CD14-positive monocyte (primary cell): ENCODE measurements around the gene NUP58. TPM values are rescaled to one million over a fixed set of nuclear protein-coding genes. Genes with fewer than 3 reads are reported as not detected.

ENCODE experiments used
- DNase-seq, 3 donors: peaks; one replicate each; pipeline ENCODE4 v3.0.0-alpha.2; 2011 to 2022
- H2AFZ ChIP-seq: 2 replicates; pipeline ENCODE4 v1.6.0; 2012; ENCODE audit warnings: mild to moderate bottlenecking, low read depth, low read length, inconsistent platforms; ENCODE audit not compliant: insufficient read depth, poor library complexity, severe bottlenecking
- H3K27ac ChIP-seq, 2 donors: 1 replicate in 1 of 2; 2 replicates in 1 of 2; pipeline ENCODE4 v1.5.1; 2012 to 2013; ENCODE audit warnings: low read length in 2 of 2, control low read depth in 1 of 2, inconsistent platforms in 1 of 2, low read depth in 1 of 2, mild to moderate bottlenecking in 1 of 2
- H3K27me3 ChIP-seq, 2 donors: one replicate each; pipeline versions ENCODE4 v1.6.0 to v1.6.1; 2011 to 2013; ENCODE audit warnings: low read length in 2 of 2; ENCODE audit not compliant: control insufficient read depth in 2 of 2, insufficient read depth in 2 of 2
- H3K36me3 ChIP-seq, 2 donors: replicated peaks in 1 of 2; 1 replicate in 1 of 2; 2 replicates in 1 of 2; pipeline versions ENCODE4 v1.5.1 to v1.6.1; 2012 to 2013; ENCODE audit warnings: low read length in 2 of 2, control low read depth in 1 of 2, inconsistent platforms in 1 of 2, mild to moderate bottlenecking in 1 of 2; ENCODE audit not compliant: insufficient read depth in 2 of 2, control insufficient read depth in 1 of 2
- H3K4me1 ChIP-seq, 2 donors: 1 replicate in 1 of 2; 2 replicates in 1 of 2; pipeline versions ENCODE4 v1.5.1 to v1.6.1; 2012 to 2013; ENCODE audit warnings: low read length in 2 of 2, control low read depth in 1 of 2, inconsistent platforms in 1 of 2, mild to moderate bottlenecking in 1 of 2, moderate library complexity in 1 of 2; ENCODE audit not compliant: insufficient read depth in 2 of 2, control insufficient read depth in 1 of 2
- H3K4me2 ChIP-seq: replicated peaks from 2 replicates; pipeline ENCODE3; 2012; ENCODE audit warnings: low read length, moderate library complexity, mild to moderate bottlenecking; ENCODE audit not compliant: poor library complexity, severe bottlenecking; ENCODE audit errors: extremely low read depth
- H3K4me3 ChIP-seq, 3 experiments: fragments of 200-600 bp in 1 of 3; sonication (generic) in 1 of 3; replicated peaks in 1 of 3; 1 replicate in 2 of 3; 2 replicates in 1 of 3; pipeline ENCODE4 v1.5.1; 2011 to 2013; ENCODE audit warnings: low read length in 3 of 3, mild to moderate bottlenecking in 3 of 3, control low read depth in 2 of 3, low read depth in 2 of 3, inconsistent platforms in 1 of 3, moderate library complexity in 1 of 3
- H3K79me2 ChIP-seq: 2 replicates; pipeline ENCODE4 v1.6.0; 2012; ENCODE audit warnings: mild to moderate bottlenecking, control low read depth, inconsistent platforms, low read length, moderate library complexity; ENCODE audit not compliant: insufficient read depth
- H3K9ac ChIP-seq: 2 replicates; pipeline ENCODE4 v1.6.0; 2017; ENCODE audit warnings: low read length, mild to moderate bottlenecking; ENCODE audit not compliant: insufficient read depth, poor library complexity, severe bottlenecking
- H3K9me3 ChIP-seq, 2 donors: replicated peaks in 1 of 2; 1 replicate in 1 of 2; 2 replicates in 1 of 2; pipeline versions ENCODE4 v1.5.1 to v1.6.1; 2012 to 2013; ENCODE audit warnings: low read length in 2 of 2, control low read depth in 1 of 2; ENCODE audit not compliant: control insufficient read depth in 1 of 2, insufficient read depth in 1 of 2
- H4K20me1 ChIP-seq: 2 replicates; pipeline ENCODE4 v1.6.0; 2012; ENCODE audit warnings: mild to moderate bottlenecking, low read length, control low read depth, moderate library complexity; ENCODE audit not compliant: insufficient read depth
- H3K27ac Mint-ChIP-seq, 7 donors: one replicate each; pipeline ENCODE4 v1.8.0; 2020; ENCODE audit warnings: mild to moderate bottlenecking in 7 of 7, mixed read lengths in 7 of 7, moderate library complexity in 6 of 7, inconsistent platforms in 2 of 7
- H3K27me3 Mint-ChIP-seq, 3 donors: one replicate each; pipeline ENCODE4 v1.8.0; 2021 to 2022; ENCODE audit warnings: low read depth in 3 of 3, mild to moderate bottlenecking in 3 of 3, mixed read lengths in 3 of 3, moderate library complexity in 3 of 3, inconsistent platforms in 1 of 3
- H3K36me3 Mint-ChIP-seq, 2 donors: one replicate each; pipeline ENCODE4 v1.8.0; 2020; ENCODE audit warnings: mixed read lengths in 2 of 2, inconsistent platforms in 1 of 2, mild to moderate bottlenecking in 1 of 2
- H3K4me1 Mint-ChIP-seq: one replicate; pipeline ENCODE4 v1.8.0; 2020; ENCODE audit warnings: mild to moderate bottlenecking, mixed read lengths
- H3K4me3 Mint-ChIP-seq, 2 donors: one replicate each; pipeline ENCODE4 v1.8.0; 2020; ENCODE audit warnings: mild to moderate bottlenecking in 2 of 2, mixed read lengths in 2 of 2, moderate library complexity in 1 of 2
- H3K9me3 Mint-ChIP-seq, 7 donors: one replicate each; pipeline ENCODE4 v1.8.0; 2020 to 2022; ENCODE audit warnings: mixed read lengths in 7 of 7, mild to moderate bottlenecking in 6 of 7, moderate library complexity in 6 of 7, inconsistent platforms in 2 of 7
- CTCF ChIP-seq: fragments of 200-600 bp; IDR thresholded peaks from one replicate; pipeline ENCODE4 v1.8.0; 2022; ENCODE audit warnings: antibody characterized with exemption, mild to moderate bottlenecking
- WGBS: methylation state at CpG from one replicate; pipeline ENCODE4 v1.1.5; 2013; ENCODE audit warnings: missing lambda C conversion rate; ENCODE audit not compliant: insufficient coverage; 5-methylcytosine and 5-hydroxymethylcytosine counted together
- intact Hi-C, 2 donors: fragments of 100-400 bp; cut with micrococcal nuclease; formaldehyde crosslinking; loops; one replicate each; pipeline versions ENCODE4 v1.15.0 to v1.15.1; 2023
- polyA plus RNA-seq, 3 donors: library from polyadenylated mRNA; depleted of rRNA in 1 of 3; unstranded in 2 of 3; stranded (reverse) in 1 of 3; fragments of 300-500 nt in 2 of 3; fragments of >200 nt in 1 of 3; fragmentation: Illumina TruSeq in 2 of 3; gene quantifications; 1 replicate in 2 of 3; 2 replicates in 1 of 3; pipeline ENCODE4 v1.2.3, GENCODE V29; 2012 to 2021

NUP58 gene
- polyA plus RNA-seq, 3 donors = 21.5 to 26.3 (median 25.1) TPM

DNA sequence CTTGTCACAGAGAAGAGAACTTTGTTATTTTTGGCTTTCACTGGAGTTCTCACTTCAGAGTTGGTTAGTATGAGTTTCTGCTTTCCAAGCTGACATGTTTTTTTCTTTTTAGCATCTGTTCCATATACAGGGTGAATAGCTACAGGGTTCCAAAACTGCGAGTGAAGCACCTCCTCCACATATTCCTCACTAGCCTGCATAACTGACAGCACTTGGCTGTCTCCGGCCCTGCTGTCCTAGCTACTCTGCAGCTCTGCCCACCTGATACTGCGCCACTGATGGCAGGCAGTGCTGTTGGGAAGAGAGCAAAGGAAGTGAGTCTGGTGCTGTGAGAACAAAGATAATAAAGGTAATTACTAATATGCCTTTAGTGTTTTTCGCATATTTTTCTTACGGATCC lies 77.1 kb downstream of the NUP58 start:
- no peak overlapping the region for H3K27ac ChIP-seq
- H3K27me3 ChIP-seq = peaks cover 21 to 37% of the 10 kb centered on the region in 2 donors
- H3K4me3 Mint-ChIP-seq = no peak overlapping the region
- H3K27ac Mint-ChIP-seq = no peak overlapping the region
- intact Hi-C loops = no loop called here
- no peaks in the 10 kb centered on the region for H4K20me1 ChIP-seq
- no peak overlapping the region for H3K4me2 ChIP-seq
- peaks cover 0 to 2% (median 0%) of the 10 kb centered on the region in 7 donors for H3K9me3 Mint-ChIP-seq
- no peak overlapping the region for H2AFZ ChIP-seq
- DNase-seq = no peak
- peaks cover 0 to 7% of the 10 kb centered on the region in 2 donors for H3K9me3 ChIP-seq
- H3K36me3 ChIP-seq = no peaks in the 10 kb centered on the region
- H3K27me3 Mint-ChIP-seq = peaks cover 26 to 44% (median 38%) of the 10 kb centered on the region in 3 donors
- H3K36me3 Mint-ChIP-seq = no peaks in the 10 kb centered on the region
- TF ChIP-seq CTCF = no peak
- no peak overlapping the region for H3K4me3 ChIP-seq
- H3K9ac ChIP-seq = no peak overlapping the region
- peaks cover 4% of the 10 kb centered on the region for H3K4me1 Mint-ChIP-seq
- no CpG with 5 or more reads among the region's 5 CpGs for WGBS
- H3K79me2 ChIP-seq = no peaks in the 10 kb centered on the region
- no peaks in the 10 kb centered on the region for H3K4me1 ChIP-seq

DNA sequence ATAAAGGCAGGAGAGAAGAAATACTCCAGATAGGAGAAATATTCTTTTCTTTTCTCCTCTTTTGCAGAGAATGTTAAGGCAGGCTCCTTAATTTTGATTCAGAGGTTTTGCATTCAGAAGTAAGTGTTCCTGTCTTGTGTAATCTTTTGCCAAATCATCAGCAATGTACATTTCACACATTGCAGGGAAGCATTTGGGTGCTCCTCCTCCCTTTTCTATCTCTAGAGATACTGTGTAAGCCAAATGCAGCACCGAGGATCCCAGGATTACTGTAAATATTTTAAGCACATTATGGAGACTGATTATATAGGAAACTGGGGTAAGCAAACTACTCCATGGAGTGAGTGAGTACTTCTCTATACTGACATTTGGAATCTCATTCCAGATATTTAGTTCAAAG lies 77.6 kb downstream of the NUP58 start:
- WGBS = no CpG with 5 or more reads among the region's 1 CpG
- no peak for TF ChIP-seq CTCF
- Histone ChIP-seq H2AFZ (no peak overlapping the region), H4K20me1 (no peaks in the 10 kb centered on the region), H3K9me3 (peaks cover 0 to 6% of the 10 kb centered on the region in 2 donors), H3K27ac (no peak overlapping the region), H3K36me3 (no peaks in the 10 kb centered on the region), H3K79me2 (no peaks in the 10 kb centered on the region), H3K4me2 (no peak overlapping the region), H3K4me3 (no peak overlapping the region), H3K9ac (no peak overlapping the region), H3K27me3 (peaks cover 18 to 32% of the 10 kb centered on the region in 2 donors), H3K4me1 (no peaks in the 10 kb centered on the region)
- Mint-ChIP-seq H3K4me1 (peaks cover 4% of the 10 kb centered on the region), H3K4me3 (no peak overlapping the region), H3K9me3 (peaks cover 0 to 2% (median 0%) of the 10 kb centered on the region in 7 donors), H3K27me3 (peaks cover 22 to 42% (median 35%) of the 10 kb centered on the region in 3 donors), H3K27ac (no peak overlapping the region), H3K36me3 (no peaks in the 10 kb centered on the region)
- intact Hi-C loops = no loop called here
- DNase-seq = no peak
